ENCODE data around the gene HNF1A.

The HNF1A gene

GRCh38 chr12:120971299-120972180 is 6.8 kb upstream of the HNF1A start:
- H3K14ac ChIP-seq (ENCODE audit: low read length), result no peak overlapping the region
- H2AK5ac ChIP-seq (ENCODE audit: low read length), result no peak overlapping the region
- no peak overlapping the region for H3K27ac ChIP-seq (ENCODE audit: low read depth, low read length)
- H3K36me3 ChIP-seq (ENCODE audit: control insufficient read depth in 1 of 2, insufficient read depth in 2 of 2, low read length in 2 of 2), result no peaks in the 10 kb centered on the region
- no CpG with 5 or more reads among the region's 13 CpGs for WGBS (ENCODE audit: extremely low coverage, insufficient coverage, insufficient read length)
- H4K91ac ChIP-seq (ENCODE audit: low read depth, low read length), result no peak overlapping the region
- H2AFZ ChIP-seq (ENCODE audit: insufficient read depth, low read length, poor library complexity), result no peak overlapping the region
- DNase-seq, result peak; percentile 80 to 86
- H3K4me2 ChIP-seq (ENCODE audit: low read length), result no peak overlapping the region
- no peak overlapping the region for H2BK120ac ChIP-seq (ENCODE audit: insufficient read depth, low read length, poor library complexity)
- H2BK12ac ChIP-seq (ENCODE audit: low read length), result no peak overlapping the region
- no peak overlapping the region for H3K23ac ChIP-seq (ENCODE audit: low read length)
- H3K79me2 ChIP-seq (ENCODE audit: control insufficient read depth, insufficient read depth, low read length, poor library complexity), result no peaks in the 10 kb centered on the region
- no peak overlapping the region for H2BK5ac ChIP-seq (ENCODE audit: low read depth, low read length, poor library complexity)
- H3K18ac ChIP-seq (ENCODE audit: low read length), result no peak overlapping the region
- no peak overlapping the region for H4K8ac ChIP-seq (ENCODE audit: low read depth, low read length)
- H3K9me3 ChIP-seq (ENCODE audit: insufficient read depth, low read depth, low read length), result no peaks in the 10 kb centered on the region
- H4K12ac ChIP-seq (ENCODE audit: low read depth, low read length), result no peak overlapping the region
- H3K4ac ChIP-seq (ENCODE audit: low read depth, low read length), result no peak overlapping the region
- no peak overlapping the region for H3K9ac ChIP-seq (ENCODE audit: low read length)
- H3K27me3 ChIP-seq (ENCODE audit: insufficient read depth, low read length), result no peaks in the 10 kb centered on the region
- no peak overlapping the region for H3K4me3 ChIP-seq (ENCODE audit: low read depth, low read length)
- no peaks in the 10 kb centered on the region for H3K4me1 ChIP-seq (ENCODE audit: control insufficient read depth in 1 of 2, insufficient read depth in 2 of 2, low read length in 2 of 2)
- H3K79me1 ChIP-seq (ENCODE audit: low read length), result no peaks in the 10 kb centered on the region

GRCh38 chr12:120972870-120973543 is 5.3 kb upstream of the HNF1A start:
- Histone ChIP-seq H4K12ac (ENCODE audit: low read depth, low read length) (no peak overlapping the region), H3K4ac (ENCODE audit: low read depth, low read length) (no peak overlapping the region), H3K36me3 (ENCODE audit: control insufficient read depth in 1 of 2, insufficient read depth in 2 of 2, low read length in 2 of 2) (no peaks in the 10 kb centered on the region), H3K9ac (ENCODE audit: low read length) (no peak overlapping the region), H3K4me2 (ENCODE audit: low read length) (no peak overlapping the region), H2AK5ac (ENCODE audit: low read length) (no peak overlapping the region), H3K9me3 (ENCODE audit: insufficient read depth, low read depth, low read length) (peaks cover 2% of the 10 kb centered on the region), H3K23ac (ENCODE audit: low read length) (no peak overlapping the region), H2BK12ac (ENCODE audit: low read length) (no peak overlapping the region), H2BK5ac (ENCODE audit: low read depth, low read length, poor library complexity) (no peak overlapping the region), H3K79me1 (ENCODE audit: low read length) (no peaks in the 10 kb centered on the region), H3K27me3 (ENCODE audit: insufficient read depth, low read length) (no peaks in the 10 kb centered on the region), H3K14ac (ENCODE audit: low read length) (no peak overlapping the region), H3K18ac (ENCODE audit: low read length) (no peak overlapping the region), H4K91ac (ENCODE audit: low read depth, low read length) (no peak overlapping the region), H3K4me3 (ENCODE audit: low read depth, low read length) (no peak overlapping the region), H3K27ac (ENCODE audit: low read depth, low read length) (no peak overlapping the region), H2AFZ (ENCODE audit: insufficient read depth, low read length, poor library complexity) (no peak overlapping the region), H3K79me2 (ENCODE audit: control insufficient read depth, insufficient read depth, low read length, poor library complexity) (no peaks in the 10 kb centered on the region), H3K4me1 (ENCODE audit: control insufficient read depth in 1 of 2, insufficient read depth in 2 of 2, low read length in 2 of 2) (no peaks in the 10 kb centered on the region), H2BK120ac (ENCODE audit: insufficient read depth, low read length, poor library complexity) (no peak overlapping the region), H4K8ac (ENCODE audit: low read depth, low read length) (no peak overlapping the region)
- DNase-seq, result peak in 1 of 2 donors; percentile 8
- WGBS (ENCODE audit: extremely low coverage, insufficient coverage, insufficient read length), result no CpG with 5 or more reads among the region's 10 CpGs

GRCh38 chr12:120977531-120978295 is 630 bp upstream of the HNF1A start:
- no peak overlapping the region for H2BK120ac ChIP-seq (ENCODE audit: insufficient read depth, low read length, poor library complexity)
- H3K18ac ChIP-seq (ENCODE audit: low read length), result no peak overlapping the region
- WGBS (ENCODE audit: extremely low coverage, insufficient coverage, insufficient read length), result no CpG with 5 or more reads among the region's 14 CpGs
- H4K8ac ChIP-seq (ENCODE audit: low read depth, low read length), result no peak overlapping the region
- H3K27me3 ChIP-seq (ENCODE audit: insufficient read depth, low read length), result no peaks in the 10 kb centered on the region
- H3K23ac ChIP-seq (ENCODE audit: low read length), result no peak overlapping the region
- H4K91ac ChIP-seq (ENCODE audit: low read depth, low read length), result no peak overlapping the region
- no peak overlapping the region for H3K4me2 ChIP-seq (ENCODE audit: low read length)
- H3K36me3 ChIP-seq (ENCODE audit: control insufficient read depth in 1 of 2, insufficient read depth in 2 of 2, low read length in 2 of 2), result no peaks in the 10 kb centered on the region
- H3K14ac ChIP-seq (ENCODE audit: low read length), result no peak overlapping the region
- H2BK12ac ChIP-seq (ENCODE audit: low read length), result no peak overlapping the region
- H2AFZ ChIP-seq (ENCODE audit: insufficient read depth, low read length, poor library complexity), result no peak overlapping the region
- H3K9me3 ChIP-seq (ENCODE audit: insufficient read depth, low read depth, low read length), result peaks cover 4% of the 10 kb centered on the region
- H2AK5ac ChIP-seq (ENCODE audit: low read length), result no peak overlapping the region
- no peak overlapping the region for H4K12ac ChIP-seq (ENCODE audit: low read depth, low read length)
- no peaks in the 10 kb centered on the region for H3K4me1 ChIP-seq (ENCODE audit: control insufficient read depth in 1 of 2, insufficient read depth in 2 of 2, low read length in 2 of 2)
- no peaks in the 10 kb centered on the region for H3K79me1 ChIP-seq (ENCODE audit: low read length)
- H2BK5ac ChIP-seq (ENCODE audit: low read depth, low read length, poor library complexity), result no peak overlapping the region
- H3K4ac ChIP-seq (ENCODE audit: low read depth, low read length), result no peak overlapping the region
- no peak for DNase-seq
- no peaks in the 10 kb centered on the region for H3K79me2 ChIP-seq (ENCODE audit: control insufficient read depth, insufficient read depth, low read length, poor library complexity)
- H3K4me3 ChIP-seq (ENCODE audit: low read depth, low read length), result no peak overlapping the region
- no peak overlapping the region for H3K9ac ChIP-seq (ENCODE audit: low read length)
- H3K27ac ChIP-seq (ENCODE audit: low read depth, low read length), result no peak overlapping the region

DNA sequence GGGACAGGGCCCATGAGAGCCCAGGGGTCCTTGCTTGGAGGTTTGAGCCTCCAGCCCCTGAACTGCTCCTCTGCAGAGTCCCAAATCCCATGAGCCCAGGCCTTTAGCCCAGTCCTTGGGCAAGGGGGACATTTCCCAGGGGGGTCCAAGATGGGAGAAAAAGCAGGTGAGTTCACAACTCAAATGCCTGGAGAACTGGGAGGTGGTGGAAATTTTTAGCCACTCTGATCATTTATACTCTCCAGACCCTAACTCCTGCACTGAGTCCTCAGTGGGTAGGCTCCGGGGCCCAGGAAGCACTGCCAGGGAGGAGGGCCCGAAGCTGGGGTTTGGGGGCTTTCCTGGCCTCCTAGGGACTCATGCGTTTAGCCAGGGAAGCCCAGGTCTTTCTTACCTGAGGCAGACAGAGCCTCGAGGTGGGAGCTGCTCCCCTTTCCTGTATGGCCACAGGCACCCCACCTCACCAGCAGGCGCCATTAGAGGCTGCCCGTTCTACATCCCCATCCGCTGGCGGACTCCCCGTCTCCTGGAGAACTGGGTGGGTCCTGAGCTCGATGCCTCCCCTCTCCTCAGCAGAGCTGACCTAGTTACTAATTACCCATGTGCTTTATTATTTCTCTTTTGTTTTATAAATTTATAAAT is 998 bp downstream of the HNF1A start:
- Histone ChIP-seq H3K14ac (ENCODE audit: low read length) (no peak overlapping the region), H3K18ac (ENCODE audit: low read length) (no peak overlapping the region), H3K36me3 (ENCODE audit: control insufficient read depth in 1 of 2, insufficient read depth in 2 of 2, low read length in 2 of 2) (no peaks in the 10 kb centered on the region), H3K9ac (ENCODE audit: low read length) (no peak overlapping the region), H2AK5ac (ENCODE audit: low read length) (no peak overlapping the region), H4K91ac (ENCODE audit: low read depth, low read length) (no peak overlapping the region), H3K27ac (ENCODE audit: low read depth, low read length) (no peak overlapping the region), H3K4me3 (ENCODE audit: low read depth, low read length) (no peak overlapping the region), H2BK12ac (ENCODE audit: low read length) (no peak overlapping the region), H3K9me3 (ENCODE audit: insufficient read depth, low read depth, low read length) (peaks cover 4% of the 10 kb centered on the region), H2BK120ac (ENCODE audit: insufficient read depth, low read length, poor library complexity) (no peak overlapping the region), H2AFZ (ENCODE audit: insufficient read depth, low read length, poor library complexity) (no peak overlapping the region), H3K79me2 (ENCODE audit: control insufficient read depth, insufficient read depth, low read length, poor library complexity) (no peaks in the 10 kb centered on the region), H3K23ac (ENCODE audit: low read length) (no peak overlapping the region), H3K4ac (ENCODE audit: low read depth, low read length) (no peak overlapping the region), H3K27me3 (ENCODE audit: insufficient read depth, low read length) (no peaks in the 10 kb centered on the region), H4K8ac (ENCODE audit: low read depth, low read length) (no peak overlapping the region), H3K79me1 (ENCODE audit: low read length) (no peaks in the 10 kb centered on the region), H2BK5ac (ENCODE audit: low read depth, low read length, poor library complexity) (no peak overlapping the region), H4K12ac (ENCODE audit: low read depth, low read length) (no peak overlapping the region), H3K4me2 (ENCODE audit: low read length) (no peak overlapping the region), H3K4me1 (ENCODE audit: control insufficient read depth in 1 of 2, insufficient read depth in 2 of 2, low read length in 2 of 2) (no peaks in the 10 kb centered on the region)
- no CpG with 5 or more reads among the region's 10 CpGs for WGBS (ENCODE audit: extremely low coverage, insufficient coverage, insufficient read length)
- no peak for DNase-seq

All from trophoblast cell (in vitro differentiated cells and primary cell).